GM21619 (cell line): ENCODE results near the gene RRP1.

Experiments used
- ATAC-seq: cut with Tn5 transposase; IDR thresholded peaks from one replicate; pipeline ENCODE4 v1.9.1; 2021; ENCODE audit not compliant: unreplicated experiment

The RRP1 gene, protein sequence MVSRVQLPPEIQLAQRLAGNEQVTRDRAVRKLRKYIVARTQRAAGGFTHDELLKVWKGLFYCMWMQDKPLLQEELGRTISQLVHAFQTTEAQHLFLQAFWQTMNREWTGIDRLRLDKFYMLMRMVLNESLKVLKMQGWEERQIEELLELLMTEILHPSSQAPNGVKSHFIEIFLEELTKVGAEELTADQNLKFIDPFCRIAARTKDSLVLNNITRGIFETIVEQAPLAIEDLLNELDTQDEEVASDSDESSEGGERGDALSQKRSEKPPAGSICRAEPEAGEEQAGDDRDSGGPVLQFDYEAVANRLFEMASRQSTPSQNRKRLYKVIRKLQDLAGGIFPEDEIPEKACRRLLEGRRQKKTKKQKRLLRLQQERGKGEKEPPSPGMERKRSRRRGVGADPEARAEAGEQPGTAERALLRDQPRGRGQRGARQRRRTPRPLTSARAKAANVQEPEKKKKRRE

GRCh38 chr21:43789276-43790009, at the start of gene RRP1:
Gene RRP1, plus strand, starts transcription at chr21:43789577. Its CDS starts 53 bp downstream, at chr21:43789630.
- peak; percentile 79 for ATAC-seq

DNA sequence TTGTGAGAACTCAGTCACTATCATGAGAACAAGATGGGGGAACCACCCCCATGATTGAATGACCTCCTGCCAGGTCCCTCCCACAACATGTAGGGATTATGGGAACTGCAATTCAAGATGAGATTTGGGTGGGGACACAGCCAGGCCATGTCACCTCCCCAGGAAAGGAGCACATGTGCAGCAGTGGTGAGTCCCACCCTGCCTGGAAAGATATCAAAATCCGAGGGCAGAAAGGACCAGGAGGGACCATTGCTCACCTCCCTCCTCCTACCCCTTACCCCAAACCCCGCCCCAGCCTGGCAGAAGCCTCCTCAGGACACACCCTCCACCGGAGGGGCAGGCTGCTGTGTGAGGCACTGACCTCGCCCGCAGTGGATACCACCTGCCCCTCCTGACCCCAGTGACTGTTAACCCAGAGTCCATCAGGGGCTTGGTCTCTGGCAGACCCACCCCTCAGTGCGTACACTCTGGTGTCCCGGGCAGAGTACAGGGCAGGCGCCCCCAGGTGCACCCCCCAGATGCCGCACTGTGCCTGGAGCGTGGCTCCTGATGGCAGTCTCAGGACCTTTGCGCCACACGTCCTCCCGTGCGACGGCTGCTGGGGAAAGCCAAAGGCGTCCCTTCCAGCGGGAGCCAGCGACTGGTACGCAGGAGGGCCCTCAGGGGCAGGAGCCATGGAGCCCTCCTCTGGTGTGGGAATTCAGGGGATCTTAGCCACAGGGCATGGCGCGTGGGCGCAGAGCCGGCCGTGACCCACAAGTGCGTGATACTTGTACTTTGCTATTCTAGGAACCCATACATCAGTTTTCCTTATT, 49.5 kb upstream of the RRP1 start:
- no peak for ATAC-seq

DNA sequence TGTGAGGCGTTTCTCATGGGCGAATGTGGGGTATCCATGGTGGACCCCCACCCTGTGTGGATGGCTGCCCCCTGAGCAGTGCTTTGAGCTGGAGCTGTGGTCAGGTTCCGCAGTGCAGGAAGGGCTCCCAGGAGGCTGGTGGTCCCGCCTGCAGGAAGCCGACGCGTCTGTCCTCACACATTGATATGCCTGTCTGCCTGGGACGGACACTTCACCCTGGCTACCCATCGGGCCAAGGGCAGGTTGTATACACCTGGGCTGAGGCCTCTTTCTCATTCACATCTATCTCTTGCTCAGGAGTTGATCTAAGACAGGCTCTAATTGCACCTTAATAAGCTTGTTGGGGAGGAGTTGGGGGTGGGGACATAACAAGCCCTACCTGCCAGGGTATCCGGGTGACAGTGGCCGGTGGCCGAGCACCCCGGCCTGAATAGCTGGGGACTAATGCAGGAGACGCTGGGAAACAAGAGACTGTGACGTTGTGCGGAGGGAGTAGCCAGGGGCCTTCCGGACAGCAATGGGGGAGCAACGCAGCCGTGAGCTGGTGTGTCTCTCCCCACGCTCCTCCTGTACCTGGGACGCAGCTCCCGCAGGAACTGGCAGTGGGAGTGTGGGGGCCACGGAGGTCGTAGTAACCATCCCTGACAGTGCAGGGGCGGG, 48.8 kb upstream of the RRP1 start:
- ATAC-seq, result no peak

DNA sequence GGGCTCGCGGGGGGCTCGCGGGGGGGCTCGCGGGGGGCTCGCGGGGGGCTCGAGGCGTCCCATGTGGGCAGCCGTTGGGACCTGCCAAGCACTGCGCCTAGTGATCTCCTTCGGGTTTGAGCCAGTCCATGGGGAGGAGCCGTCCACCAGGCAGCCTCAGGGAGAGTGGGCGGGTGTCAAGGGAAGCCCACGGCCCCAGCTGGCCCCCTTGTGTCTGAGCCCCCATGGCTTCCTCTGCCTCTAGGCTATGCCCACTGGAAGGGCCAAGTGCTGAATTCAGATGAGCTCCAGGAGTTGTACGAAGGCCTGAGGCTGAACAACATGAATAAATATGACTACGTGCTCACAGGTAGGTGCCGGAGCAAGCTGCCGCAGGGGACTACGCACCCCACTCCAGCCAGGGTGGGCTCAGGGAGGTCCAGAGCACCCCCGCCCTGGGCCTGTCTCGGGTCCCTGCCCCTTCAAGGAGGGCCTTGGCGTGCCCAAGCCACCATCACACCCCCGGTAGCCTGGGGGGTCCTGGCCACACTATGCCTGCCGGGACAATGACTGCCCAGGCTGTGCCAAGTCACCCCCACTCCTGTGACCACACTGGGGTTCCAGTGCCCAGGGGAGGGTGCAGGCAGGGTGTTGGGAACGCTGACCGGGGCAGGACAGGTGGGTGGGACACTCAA, 47.8 kb upstream of the RRP1 start:
- no peak for ATAC-seq

DNA sequence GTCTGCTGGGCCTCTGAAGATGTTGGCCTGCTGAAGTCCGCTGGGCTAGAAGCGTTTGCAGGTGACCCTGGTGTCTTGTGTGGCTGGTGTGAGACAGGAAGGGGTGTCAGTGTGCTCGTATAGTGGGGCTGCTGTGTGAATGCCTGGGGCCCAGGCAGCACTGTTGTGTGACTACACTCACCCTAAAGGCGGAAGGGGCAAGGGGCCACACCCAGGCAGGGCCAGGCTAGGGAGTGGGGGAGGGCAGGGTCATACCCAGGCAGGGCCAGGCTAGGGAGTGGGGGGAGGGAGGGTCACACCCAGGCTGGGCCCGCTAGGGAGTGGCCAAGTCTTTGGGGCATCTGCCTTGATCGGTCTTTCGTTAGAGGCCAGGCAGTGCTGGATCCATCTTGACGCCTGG, 45.4 kb upstream of the RRP1 start:
- ATAC-seq, result no peak

DNA sequence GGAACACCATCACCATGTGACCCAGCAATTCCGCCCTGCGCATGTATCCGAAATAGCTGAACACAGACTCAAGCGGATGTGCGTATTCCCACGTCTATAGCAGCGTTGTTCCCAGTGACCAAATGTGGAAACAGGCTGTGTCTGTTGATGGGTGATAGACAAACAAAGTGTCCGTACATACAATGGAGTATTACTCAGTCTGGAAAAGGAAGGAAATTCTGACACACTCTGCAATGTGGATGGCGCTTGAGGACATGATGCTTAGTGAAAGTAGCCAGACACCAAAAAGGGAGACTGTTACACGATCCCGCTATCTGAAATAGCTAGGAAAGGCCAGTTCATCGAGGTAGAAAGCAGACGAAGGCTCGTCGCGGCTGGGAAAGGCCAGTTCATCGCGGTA, 44.7 kb upstream of the RRP1 start:
- ATAC-seq, result no peak

GRCh38 chr21:43745772-43746517, 43.4 kb upstream of the RRP1 start:
- ATAC-seq, result no peak

DNA sequence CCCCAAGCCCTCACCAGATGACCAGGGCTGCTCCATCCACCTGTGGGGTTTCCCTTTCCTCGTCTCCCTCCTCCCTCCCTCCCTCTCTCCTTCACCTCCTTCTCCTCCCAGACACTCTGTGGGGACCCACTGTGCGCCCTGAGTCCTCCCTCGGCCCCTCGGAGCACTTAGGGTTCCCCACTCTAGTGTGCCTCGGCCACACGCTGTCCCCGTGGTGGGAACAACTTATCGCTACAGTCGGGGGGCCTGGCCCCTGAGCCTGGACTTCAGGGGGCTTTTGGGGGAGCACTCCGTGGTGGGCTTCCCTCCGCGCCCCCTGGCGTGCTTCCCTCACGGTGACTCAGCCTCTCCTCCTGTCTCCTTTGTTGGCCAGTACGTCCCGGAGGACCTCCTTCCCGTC, 40.8 kb upstream of the RRP1 start:
- no peak for ATAC-seq

- no peak for ATAC-seq
Measured at GRCh38 chr21:43749651-43750262, 39.6 kb upstream of the RRP1 start.

- no peak for ATAC-seq
Measured at GRCh38 chr21:43750339-43751033, 38.9 kb upstream of the RRP1 start.

DNA sequence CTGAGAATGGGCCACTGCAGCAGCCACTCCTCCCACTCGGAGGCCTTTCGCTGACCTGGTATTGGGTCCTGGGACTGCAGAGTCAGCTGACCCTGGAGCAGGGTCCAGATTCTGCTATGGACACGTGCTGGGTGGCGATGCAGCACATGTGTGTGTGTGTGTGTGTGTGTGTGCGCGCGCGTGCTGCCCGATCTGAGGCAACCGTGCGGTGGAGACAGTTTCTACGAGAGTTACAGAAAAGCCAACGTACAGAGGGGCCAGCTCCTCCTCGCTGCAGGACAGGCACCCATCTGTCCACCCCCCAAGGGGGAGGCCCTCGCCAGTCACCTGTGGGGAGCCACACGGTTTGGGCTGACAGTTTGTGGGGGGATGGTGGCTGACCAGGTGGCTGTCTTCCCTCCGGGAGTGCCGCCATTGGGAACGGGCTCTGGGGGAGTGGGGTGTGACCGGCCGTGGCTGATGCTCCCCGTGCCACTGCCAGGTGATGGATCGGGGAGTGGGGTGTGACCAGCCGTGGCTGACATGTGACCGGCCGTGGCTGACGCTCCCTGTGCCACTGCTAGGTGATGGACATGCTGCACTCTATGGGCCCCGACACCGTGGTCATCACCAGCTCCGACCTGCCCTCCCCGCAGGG, 37.3 kb upstream of the RRP1 start:
- no peak for ATAC-seq

GRCh38 chr21:43752758-43753438, 36.5 kb upstream of the RRP1 start:
- no peak for ATAC-seq

- ATAC-seq, result no peak
Measured at GRCh38 chr21:43753439-43753799, 36.0 kb upstream of the RRP1 start.

DNA sequence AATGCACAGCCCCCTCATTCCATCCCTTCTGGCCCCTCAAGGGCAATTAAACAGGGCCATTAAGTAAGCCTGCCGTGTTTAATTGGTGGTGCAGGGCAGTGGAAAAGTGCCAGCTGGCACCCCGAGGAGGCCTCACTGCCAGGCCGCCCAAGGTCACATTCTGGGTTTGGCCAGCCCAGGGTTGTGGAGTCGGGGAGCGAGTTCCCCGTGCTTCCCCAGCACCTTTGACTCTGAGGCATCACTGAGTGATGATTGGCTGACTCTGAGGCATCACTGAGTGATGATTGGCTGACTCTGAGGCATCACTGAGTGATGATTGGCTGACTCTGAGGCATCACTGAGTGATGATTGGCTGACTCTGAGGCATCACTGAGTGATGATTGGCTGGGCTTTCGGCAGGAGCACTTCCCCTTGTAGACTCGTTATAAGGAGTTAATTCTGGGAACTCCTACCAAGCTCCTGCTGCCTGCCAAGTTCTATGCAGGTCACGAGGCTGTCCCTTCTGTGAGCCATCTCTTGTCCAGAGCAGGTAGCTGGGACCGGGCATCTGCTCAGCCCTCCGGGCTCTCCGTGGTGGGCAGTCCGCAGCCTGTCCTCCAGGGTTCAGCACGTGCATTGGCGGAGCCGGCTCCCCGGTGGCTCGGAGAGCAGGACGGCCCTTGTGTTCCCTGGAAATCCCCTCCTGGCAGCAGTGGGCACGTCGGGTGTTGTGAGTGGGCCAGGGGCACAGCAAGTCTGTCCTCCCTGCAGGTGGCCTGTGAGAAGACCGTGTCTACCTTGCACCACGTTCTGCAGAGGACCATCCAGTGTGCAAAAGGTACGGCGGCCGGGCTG, 34.2 kb upstream of the RRP1 start:
- ATAC-seq, result no peak

- ATAC-seq, result no peak
Measured at GRCh38 chr21:43755820-43756594, 33.4 kb upstream of the RRP1 start.

DNA sequence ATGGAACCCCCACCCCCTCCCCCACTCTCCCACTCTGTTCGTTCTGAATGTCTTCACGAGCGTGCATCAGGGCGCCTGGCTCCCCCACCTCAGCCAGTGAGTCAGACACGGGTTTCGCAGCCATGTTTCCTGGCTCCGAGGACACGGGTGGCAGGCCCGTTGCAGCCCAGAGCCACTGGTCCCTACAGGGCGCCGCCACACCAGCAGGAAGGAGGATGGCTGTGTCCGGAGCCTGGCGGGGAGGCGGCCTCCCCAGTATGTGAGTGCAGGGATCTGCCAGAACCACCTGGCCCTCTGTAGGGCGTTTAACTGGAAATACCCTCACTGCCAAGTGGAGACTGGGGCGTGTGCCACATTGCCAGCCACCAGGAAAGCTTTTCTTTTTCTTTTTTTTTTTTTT, 31.8 kb upstream of the RRP1 start:
- no peak for ATAC-seq
